Osteoblast (primary cell): ENCODE data around the gene MCRIP1. TPM values are rescaled to one million over a fixed set of nuclear protein-coding genes. Genes with fewer than 3 reads are reported as not detected.

Source experiments
- DNase-seq: peaks from one replicate; pipeline ENCODE4 v3.0.0; 2011; ENCODE audit warnings: low spot score, mixed read lengths; ENCODE audit not compliant: insufficient read length; ENCODE audit errors: missing footprints
- H2AFZ ChIP-seq: 2 replicates; pipeline ENCODE4 v1.6.0; 2011; ENCODE audit warnings: mild to moderate bottlenecking, low read length
- H3K27ac ChIP-seq: 2 replicates; pipeline ENCODE4 v1.5.1; 2011; ENCODE audit warnings: mild to moderate bottlenecking, low read depth, low read length, moderate library complexity
- H3K27me3 ChIP-seq: 2 replicates; pipeline ENCODE4 v1.6.0; 2012; ENCODE audit warnings: mild to moderate bottlenecking, control low read depth, inconsistent platforms, low read length, moderate library complexity; ENCODE audit not compliant: insufficient read depth
- H3K36me3 ChIP-seq: 2 replicates; pipeline ENCODE4 v1.5.1; 2011; ENCODE audit warnings: mild to moderate bottlenecking, low read length, control low read depth, moderate library complexity; ENCODE audit not compliant: insufficient read depth
- H3K4me1 ChIP-seq: 2 replicates; pipeline ENCODE4 v1.5.1; 2011; ENCODE audit warnings: mild to moderate bottlenecking, low read length, control low read depth, moderate library complexity; ENCODE audit not compliant: insufficient read depth
- H3K4me2 ChIP-seq: 2 replicates; pipeline ENCODE4 v1.6.0; 2011; ENCODE audit warnings: mild to moderate bottlenecking, low read length; ENCODE audit not compliant: insufficient read depth
- H3K4me3 ChIP-seq: fragments of 200-600 bp; sonication (generic); 3 replicates; pipeline ENCODE4 v1.5.1; 2012; ENCODE audit warnings: mild to moderate bottlenecking, low read length, inconsistent platforms; ENCODE audit not compliant: insufficient read depth
- H3K79me2 ChIP-seq: 2 replicates; pipeline ENCODE4 v1.6.0; 2012; ENCODE audit warnings: mild to moderate bottlenecking, low read length, control low read depth, inconsistent platforms; ENCODE audit not compliant: insufficient read depth
- H3K9me3 ChIP-seq: 2 replicates; pipeline ENCODE4 v1.5.1; 2011; ENCODE audit warnings: low read depth, low read length, control low read depth
- H4K20me1 ChIP-seq: 2 replicates; pipeline ENCODE4 v1.6.0; 2012; ENCODE audit warnings: mild to moderate bottlenecking, low read length, control low read depth; ENCODE audit not compliant: insufficient read depth
- total RNA-seq: library from RNA; depleted of rRNA; stranded (reverse); fragments of >200 nt; gene quantifications from 2 replicates; pipeline ENCODE4 v1.2.3, GENCODE V29; 2012
- TF ChIP-seq, protein P1 (sequence below): IDR thresholded peaks from 2 replicates; pipeline ENCODE4 v1.5.1; 2011; ENCODE audit warnings: mild to moderate bottlenecking, low read depth, low read length, moderate library complexity; ENCODE audit errors: extremely low read depth

The MCRIP1 gene
- total RNA-seq, 1 donor: 163 TPM

DNA sequence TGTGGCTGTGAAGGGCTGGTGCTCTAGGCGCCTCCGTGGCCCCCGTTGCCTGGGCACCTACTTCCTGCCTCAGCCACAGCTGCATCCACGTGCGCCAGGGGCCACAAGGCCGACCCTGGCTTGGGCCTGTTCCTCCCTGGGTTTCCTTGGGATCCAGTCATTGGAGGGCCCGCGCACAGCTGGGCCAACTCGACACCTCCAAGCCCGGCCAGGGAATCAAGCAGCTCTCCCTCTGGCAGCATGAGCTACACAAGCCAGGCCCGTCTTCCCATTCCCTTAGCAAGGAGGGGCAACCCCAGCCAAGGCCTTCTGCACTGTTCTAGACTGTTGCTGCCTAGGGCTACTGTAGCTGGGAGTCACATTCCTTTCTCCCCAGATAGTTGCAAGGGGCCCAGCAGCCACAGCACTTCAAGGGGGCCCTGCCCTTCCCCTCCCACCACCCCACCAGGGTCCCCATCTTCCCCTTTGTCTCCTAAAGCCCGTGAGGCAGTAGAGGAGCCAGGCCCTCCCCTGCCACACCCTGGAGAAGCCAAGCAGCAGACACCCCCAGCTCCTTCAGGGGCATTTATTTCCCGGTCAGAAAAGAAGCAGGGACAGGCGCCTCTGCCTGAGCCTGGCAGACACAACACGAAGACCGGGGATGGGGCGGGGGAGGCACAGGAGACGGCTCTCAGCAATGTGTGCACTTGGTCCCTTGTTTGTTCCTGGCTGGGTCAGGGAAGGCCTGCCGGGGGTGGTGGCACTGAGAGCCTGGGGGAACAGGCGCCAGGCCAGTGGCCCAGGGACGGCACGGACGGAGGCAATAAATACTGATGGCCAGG is 34.3 kb upstream of the MCRIP1 start:
- H4K20me1 ChIP-seq: peaks cover 48% of the 10 kb centered on the region
- H3K79me2 ChIP-seq: peaks cover 64% of the 10 kb centered on the region
- peaks cover 32% of the 10 kb centered on the region for H3K4me1 ChIP-seq
- peaks cover 60% of the 10 kb centered on the region for H3K36me3 ChIP-seq
- H3K4me3 ChIP-seq: no peak overlapping the region
- peak; percentile 78 for DNase-seq
- peak overlapping the region; percentile 41 for H3K27ac ChIP-seq
- TF ChIP-seq, protein P1, sequence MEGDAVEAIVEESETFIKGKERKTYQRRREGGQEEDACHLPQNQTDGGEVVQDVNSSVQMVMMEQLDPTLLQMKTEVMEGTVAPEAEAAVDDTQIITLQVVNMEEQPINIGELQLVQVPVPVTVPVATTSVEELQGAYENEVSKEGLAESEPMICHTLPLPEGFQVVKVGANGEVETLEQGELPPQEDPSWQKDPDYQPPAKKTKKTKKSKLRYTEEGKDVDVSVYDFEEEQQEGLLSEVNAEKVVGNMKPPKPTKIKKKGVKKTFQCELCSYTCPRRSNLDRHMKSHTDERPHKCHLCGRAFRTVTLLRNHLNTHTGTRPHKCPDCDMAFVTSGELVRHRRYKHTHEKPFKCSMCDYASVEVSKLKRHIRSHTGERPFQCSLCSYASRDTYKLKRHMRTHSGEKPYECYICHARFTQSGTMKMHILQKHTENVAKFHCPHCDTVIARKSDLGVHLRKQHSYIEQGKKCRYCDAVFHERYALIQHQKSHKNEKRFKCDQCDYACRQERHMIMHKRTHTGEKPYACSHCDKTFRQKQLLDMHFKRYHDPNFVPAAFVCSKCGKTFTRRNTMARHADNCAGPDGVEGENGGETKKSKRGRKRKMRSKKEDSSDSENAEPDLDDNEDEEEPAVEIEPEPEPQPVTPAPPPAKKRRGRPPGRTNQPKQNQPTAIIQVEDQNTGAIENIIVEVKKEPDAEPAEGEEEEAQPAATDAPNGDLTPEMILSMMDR: no peak
- H3K4me2 ChIP-seq: no peak overlapping the region
- H3K27me3 ChIP-seq: no peaks in the 10 kb centered on the region
- H2AFZ ChIP-seq: no peak overlapping the region
- H3K9me3 ChIP-seq: no peaks in the 10 kb centered on the region

DNA sequence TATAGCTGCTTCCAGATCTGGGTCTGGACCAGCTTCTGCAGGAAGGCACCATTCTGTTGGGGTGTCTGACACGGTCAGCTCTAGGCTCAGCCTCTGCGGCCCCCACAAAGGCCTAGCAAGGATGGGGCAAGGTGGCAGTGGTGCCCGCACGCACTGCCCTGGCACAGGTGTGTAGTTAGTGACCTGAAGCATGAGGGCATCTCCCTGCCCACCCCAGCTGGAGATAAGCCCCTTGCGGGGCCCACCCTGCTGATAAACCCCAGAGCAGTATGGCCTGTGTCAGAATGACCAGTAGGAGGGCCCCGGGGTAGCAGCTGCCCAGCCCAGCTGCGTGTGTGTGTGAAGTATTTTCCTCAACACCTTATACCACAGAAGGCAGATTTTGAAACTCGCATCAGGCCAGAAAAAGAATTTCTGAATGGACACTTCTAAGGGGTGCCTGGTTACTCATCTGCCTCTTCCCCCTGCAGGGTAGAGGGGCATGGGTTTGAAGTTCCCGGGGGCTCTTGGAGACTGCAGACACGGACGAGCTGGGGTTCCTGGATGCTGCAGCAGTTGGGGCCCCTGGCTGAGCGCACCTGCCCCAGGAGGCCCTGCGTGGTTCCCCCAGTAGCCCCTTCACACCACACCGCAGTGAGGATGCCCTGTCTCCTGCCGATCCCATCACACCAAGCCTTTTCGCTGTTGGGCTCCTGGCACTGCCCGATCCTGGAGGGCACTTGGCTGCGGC is 33.5 kb upstream of the MCRIP1 start:
- Histone ChIP-seq H3K79me2 (peaks cover 67% of the 10 kb centered on the region), H2AFZ (no peak overlapping the region), H3K9me3 (no peaks in the 10 kb centered on the region), H3K27me3 (no peaks in the 10 kb centered on the region), H3K27ac (peak overlapping the region; percentile 42), H3K4me1 (peaks cover 31% of the 10 kb centered on the region), H3K4me3 (no peak overlapping the region), H3K4me2 (no peak overlapping the region), H4K20me1 (peaks cover 48% of the 10 kb centered on the region), H3K36me3 (peaks cover 60% of the 10 kb centered on the region)
- TF ChIP-seq, protein P1: no peak
- peak; percentile 87 for DNase-seq

DNA sequence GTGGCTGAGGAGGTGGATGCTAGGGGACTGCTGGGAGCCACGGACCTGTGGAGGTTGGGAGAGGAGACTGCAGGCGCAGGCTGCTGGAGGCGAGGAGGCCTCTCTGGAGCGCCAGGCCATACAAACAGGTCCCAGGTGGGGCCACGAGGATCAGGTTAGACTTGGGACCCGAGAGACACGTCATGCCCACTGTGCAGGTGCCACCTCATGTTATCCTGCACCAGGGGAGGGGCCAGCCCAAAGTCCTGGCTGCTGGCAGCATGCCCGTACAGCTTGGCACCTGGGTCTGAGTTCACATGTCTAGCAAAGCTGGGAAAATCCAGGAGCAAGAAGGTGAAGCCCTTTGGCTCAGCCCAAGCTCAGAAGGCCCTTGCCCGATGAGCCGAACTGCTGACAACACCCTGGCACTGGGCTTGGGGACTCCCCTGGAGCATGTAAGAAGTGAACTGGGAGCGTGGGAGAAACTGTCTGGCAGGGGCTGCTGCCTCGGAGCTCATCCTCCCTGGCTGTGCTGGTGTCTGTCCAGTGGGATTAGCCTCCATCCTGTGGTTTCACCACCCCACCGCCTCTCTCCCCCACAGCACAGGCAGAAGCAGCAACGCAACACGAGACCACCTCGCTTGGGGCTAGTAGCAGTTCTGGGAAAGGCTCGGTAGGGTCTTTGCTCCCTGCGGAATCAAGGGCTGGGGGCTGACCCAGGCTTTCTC is 32.8 kb upstream of the MCRIP1 start:
- peak; percentile 85 for DNase-seq
- Histone ChIP-seq H3K4me3 (no peak overlapping the region), H2AFZ (no peak overlapping the region), H3K79me2 (peaks cover 67% of the 10 kb centered on the region), H3K36me3 (peaks cover 60% of the 10 kb centered on the region), H4K20me1 (peaks cover 48% of the 10 kb centered on the region), H3K27me3 (no peaks in the 10 kb centered on the region), H3K9me3 (no peaks in the 10 kb centered on the region), H3K4me1 (peaks cover 33% of the 10 kb centered on the region), H3K4me2 (no peak overlapping the region), H3K27ac (peak overlapping the region; percentile 42)
- TF ChIP-seq, protein P1: no peak
